ENCODE measurements around the gene NAA60.
"Not testable (repeated sequence)": the region's sequence is repeated elsewhere in the genome, so short reads cannot be mapped to it uniquely, and the experiment has no call there.

NAA60 gene

DNA sequence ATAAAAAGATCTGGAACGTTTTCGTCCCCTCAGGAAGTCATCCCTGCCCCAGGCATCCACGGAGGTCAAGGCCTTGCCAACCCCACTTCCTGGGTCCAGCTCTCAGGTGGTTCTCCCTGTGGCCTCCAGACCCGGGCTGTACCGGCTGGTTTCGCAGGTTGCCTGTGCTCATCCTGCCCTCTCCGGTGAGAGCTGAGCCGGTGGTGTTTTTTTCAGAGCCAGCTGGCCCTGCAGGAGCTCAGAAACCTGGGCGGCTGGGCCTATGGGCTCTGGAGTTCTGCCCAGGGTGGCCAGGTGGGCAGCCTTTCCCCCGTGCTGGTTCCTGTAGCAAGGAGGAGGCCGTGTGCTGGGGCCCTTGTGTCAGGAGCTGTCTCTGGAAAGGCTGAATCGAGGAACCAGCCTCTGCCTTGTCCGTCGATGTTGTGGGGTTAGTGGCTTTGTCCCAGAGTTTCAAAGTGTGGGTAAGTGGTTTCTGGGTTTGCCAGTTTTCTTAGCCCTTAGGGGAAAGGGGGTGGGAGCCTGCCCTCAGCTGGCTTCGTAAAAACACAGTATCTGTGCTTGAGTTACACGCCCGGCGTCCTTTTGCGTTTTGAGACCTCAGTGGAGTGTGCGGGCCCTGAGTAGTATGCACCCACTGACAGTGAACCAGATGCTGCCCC, 28.2 kb downstream of the NAA60 start:
- no peak for TF ChIP-seq POLR2A (IDR thresholded peaks at IDR 0.05; ENCODE audit: low read length)
- TF ChIP-seq GATA1 (IDR thresholded peaks at IDR 0.05; ENCODE audit: low read depth, low read length) = no peak
- DNase-seq = no peak

DNA sequence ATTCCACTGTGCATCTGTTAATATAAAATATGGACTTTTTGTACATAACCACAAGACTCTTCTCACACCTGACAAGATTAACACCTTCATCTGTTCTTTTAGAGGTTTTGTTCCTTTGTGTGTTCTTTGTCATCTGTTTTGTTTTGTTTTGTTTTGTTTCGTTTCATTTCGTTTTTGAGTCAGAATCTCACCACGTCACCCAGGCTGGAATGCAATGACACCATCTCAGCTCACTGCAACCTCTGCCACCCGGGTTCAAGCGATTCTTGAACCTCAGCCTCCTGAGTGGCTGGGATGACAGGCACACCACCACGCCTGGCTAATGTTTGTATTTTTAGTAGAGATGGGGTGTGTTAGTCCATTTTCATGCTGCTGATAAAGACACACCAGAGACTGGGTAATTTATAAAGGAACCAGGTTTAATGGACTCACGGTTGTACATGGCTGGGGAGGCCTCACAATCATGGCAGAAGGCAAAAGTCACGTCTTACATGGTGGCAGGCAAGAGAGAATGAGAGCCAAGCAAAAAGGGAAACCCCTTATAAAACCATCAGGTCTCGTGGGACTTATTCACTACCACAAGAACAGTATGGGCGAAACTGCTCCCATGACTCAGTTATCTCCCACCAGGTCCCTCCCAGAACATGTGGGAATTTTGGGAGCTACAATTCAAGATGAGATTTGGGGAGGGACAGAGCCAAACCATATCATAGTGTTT, 29.6 kb downstream of the NAA60 start:
- DNase-seq = no peak
- TF ChIP-seq GATA1 (IDR thresholded peaks at IDR 0.05; ENCODE audit: low read depth, low read length) (no peak), POLR2A (IDR thresholded peaks at IDR 0.05; ENCODE audit: low read length) (no peak)

DNA sequence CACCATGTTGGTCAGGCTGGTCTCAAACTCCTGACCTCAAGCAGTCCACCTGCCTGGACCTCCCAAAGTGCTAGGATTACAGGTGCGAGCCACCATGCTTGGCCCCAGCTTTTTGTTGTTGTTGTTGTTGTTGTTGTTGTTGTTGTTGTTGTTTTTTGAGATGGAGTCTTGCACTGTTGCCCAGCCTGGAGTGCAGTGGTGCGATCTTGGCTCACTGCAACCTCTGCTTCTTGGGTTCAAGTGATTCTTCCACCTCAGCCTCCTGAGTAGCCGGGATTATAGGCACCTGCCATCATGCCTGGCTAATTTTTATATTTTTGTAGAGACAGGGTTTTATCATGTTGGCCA, 30.1 kb downstream of the NAA60 start:
- DNase-seq = not testable (repeated sequence)

DNA sequence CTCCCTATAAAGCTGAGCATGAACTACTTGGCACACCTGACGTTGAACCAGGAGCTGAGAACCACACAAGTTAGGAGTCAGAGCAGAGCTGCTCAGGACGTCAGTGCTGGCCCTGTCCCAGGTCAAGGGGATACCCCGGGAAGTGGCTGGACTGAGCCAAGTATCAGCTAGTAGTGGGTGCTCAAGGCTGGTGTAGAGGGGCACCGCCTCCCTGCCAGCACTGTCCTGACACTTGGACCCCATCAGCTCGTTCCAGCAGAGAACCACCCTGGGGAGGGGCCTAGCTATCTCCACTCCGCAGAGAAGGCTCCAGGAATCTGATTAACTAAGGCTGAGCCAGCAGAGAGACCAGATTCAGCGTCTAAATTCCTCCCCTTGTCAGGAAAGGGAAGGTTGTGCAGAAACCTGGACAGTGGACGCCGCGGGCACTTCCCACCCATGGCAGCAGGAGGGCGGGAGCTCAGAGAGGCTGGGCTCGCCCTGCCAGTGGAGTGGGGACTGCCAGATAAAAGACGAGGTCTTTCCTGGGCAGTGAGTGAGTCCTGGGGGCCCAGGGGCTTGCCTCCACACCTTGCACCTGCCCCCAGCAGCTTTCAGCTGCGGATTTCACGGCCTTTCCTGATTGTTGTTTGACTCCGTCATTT, 30.8 kb downstream of the NAA60 start:
- TF ChIP-seq POLR2A (IDR thresholded peaks at IDR 0.05; ENCODE audit: low read length) (no peak), GATA1 (IDR thresholded peaks at IDR 0.05; ENCODE audit: low read depth, low read length) (no peak)
- peak; percentile 83 to 89 for DNase-seq

DNA sequence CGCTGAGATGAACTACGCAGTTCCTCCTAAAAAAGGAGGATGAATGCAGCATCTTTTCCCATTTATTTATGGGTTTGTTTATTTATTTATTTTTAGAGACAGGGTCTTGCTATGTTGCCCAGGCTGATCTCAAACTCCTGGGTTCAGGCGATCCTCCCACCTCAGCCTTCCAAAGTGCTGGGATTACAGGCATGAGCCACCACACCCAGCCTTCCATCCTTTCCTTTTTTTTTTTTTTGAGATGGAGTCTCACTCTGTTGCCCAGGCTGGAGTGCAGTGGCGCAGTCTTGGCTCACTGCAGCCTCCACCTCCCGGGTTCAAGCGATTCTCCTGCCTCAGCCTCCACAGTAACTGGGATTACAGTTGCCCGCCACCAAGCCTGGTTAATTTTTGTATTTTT, 31.4 kb downstream of the NAA60 start:
- not testable (repeated sequence) for DNase-seq

DNA sequence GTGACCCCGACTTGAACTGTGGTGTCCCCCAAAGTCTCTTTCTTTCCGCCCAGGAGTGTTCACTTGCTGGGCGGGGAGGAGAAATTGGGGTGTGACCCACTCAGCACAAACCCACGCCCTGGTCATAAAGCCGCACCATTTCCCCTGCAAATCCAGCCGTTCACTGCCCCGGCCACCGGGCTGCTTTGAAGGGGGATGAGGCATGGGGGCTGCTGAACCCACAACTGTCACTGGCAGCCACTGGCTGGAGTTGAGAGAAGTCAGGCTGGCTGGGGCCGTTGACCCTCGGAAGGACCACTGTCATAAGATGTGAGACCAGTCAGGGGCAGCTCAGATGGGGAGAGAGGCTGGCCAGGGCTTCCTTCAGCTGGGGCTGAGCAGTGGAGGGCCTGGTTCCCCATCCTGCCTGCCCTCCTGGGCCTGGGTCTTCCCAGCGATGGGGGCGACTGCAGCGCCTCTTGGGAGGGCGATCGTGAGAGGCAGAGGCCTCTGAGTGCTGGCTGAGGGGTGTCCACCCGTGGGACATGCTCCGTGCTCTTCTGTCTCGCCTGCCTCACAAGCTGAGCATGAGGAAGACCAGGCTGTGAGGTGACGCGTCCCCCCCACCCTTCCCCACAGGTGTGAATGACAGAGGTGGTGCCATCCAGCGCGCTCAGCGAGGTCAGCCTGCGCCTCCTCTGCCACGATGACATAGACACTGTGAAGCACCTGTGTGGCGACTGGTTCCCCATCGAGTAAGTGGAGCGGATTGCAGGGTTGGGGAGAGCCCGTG, 32.3 kb downstream of the NAA60 start:
- DNase-seq = no peak
- no peak for TF ChIP-seq POLR2A (IDR thresholded peaks at IDR 0.05; ENCODE audit: low read length)
- no peak for TF ChIP-seq GATA1 (IDR thresholded peaks at IDR 0.05; ENCODE audit: low read depth, low read length)

DNA sequence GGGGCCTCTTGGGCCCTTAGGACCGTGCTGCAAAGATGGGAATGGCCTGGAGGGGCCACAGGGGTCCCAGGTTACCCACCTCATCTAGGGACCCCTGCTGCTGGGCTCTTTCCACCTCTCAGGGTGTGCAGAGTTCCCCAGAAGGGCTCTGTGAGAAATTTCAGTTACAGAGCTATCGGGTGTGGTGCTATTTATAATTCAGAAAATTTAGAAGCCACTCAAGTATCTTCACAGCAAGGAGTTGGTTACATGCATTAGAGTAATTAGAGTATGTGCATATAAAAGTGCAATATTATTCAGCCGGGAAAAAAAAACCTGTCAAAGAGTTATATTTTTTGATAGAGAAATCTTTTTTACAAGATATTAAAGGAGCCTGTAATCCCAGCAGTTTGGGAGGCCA, 32.9 kb downstream of the NAA60 start:
- DNase-seq = no peak
- no peak for TF ChIP-seq POLR2A (IDR thresholded peaks at IDR 0.05; ENCODE audit: low read length)
- no peak for TF ChIP-seq GATA1 (IDR thresholded peaks at IDR 0.05; ENCODE audit: low read depth, low read length)

DNA sequence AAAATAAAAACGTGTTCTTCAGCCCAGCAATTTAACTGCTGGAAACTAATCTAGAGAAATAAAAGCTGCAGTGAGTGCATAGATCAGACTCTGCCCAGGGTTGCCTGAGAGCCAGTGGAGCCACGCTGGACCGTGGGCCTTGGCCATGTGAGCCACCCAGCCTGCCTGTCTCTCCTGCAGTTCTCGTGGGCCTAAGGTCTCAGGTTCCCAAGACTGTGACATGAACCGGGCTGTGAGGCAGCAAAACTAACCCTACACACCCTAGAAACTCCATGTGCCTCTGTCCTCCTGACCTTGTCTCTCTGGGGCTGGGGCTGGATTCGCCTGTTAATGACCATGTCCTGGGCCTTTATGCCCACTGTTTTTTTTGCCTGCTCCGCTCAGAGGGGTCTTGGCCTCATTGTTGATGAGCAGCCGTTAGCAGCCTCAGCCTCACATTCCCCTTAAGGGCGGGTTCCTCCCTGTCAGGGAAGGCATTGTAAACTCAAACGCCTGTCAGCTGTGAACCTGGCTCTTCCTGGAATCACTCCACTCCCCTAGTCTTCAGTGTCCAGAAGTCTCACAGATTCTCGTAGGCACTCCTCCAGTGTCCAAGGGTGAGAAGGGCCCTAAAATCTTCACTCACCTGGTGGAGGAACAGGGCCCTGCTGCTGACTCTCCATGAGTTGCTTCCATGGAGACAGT, 34.9 kb downstream of the NAA60 start:
- TF ChIP-seq POLR2A (IDR thresholded peaks at IDR 0.05; ENCODE audit: low read length) = no peak
- DNase-seq = no peak

DNA sequence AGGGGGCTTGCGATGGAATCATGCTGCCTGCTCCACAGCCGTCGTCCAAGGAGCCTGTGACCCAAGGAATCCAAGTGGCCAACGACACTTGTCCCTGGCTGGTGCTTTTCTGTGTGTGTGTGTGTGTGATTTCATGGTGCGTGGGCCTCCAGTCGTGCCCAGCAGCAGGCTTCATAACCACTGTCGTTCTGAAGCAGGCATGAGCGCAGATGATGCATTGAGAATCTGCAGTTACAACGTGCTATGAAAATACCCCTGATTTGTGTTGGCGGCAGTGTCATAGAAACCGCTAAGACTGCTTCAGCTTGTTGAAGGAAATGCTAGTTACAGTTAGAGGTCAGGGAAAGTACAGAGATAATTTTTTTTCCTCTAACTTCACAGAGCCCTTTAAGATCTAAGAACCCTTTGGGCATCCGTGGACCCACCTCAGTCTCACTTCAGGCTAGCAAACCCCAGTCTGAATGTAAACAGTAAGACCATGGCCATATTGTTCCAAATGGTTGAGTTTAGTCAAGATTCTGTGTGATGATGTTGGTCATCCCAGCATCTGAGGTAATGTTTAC, 36.3 kb downstream of the NAA60 start:
- DNase-seq = no peak
- TF ChIP-seq GATA1 (IDR thresholded peaks at IDR 0.05; ENCODE audit: low read depth, low read length) = no peak
- no peak for TF ChIP-seq POLR2A (IDR thresholded peaks at IDR 0.05; ENCODE audit: low read length)

DNA sequence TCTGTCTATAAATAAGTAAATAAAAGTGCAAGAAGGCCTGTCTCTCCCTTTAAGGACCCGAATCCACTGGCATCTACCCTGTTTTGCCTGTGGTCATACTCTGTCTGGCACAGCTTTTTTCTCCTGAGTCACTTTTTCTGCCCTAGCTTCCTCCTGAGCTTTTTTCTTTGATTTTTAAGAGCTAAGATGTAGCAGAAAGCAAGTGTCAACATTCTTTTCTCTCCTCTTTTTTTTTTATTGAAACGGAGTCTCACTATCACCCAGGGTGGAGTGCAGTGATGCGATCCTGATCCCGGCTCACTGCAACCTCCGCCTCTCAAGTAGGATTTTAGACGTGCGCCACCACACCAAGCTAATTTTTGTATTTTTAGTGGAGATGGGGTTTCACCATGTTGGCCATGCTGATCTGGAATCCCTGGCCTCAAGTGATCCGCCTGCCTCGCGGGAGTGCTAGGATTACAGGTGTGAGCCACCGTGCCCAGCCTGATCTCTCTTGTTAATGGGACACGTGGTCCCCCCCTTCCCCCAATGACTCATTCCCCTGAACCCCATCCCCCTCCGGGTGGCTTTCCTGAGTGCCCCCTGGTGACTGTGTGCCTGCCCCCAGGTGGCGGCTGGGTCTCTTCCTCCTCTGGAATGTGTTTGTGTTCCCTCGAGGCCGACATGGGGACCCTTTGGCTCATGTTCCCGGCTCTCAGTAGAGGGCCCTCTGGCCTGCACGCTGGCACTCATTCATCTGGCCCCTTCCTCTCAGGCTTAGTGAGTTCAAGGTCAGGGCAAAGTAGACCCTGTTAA, 37.6 kb downstream of the NAA60 start:
- no peak for DNase-seq
- TF ChIP-seq GATA1 (IDR thresholded peaks at IDR 0.05; ENCODE audit: low read depth, low read length) = no peak
- TF ChIP-seq POLR2A (IDR thresholded peaks at IDR 0.05; ENCODE audit: low read length) = no peak

DNA sequence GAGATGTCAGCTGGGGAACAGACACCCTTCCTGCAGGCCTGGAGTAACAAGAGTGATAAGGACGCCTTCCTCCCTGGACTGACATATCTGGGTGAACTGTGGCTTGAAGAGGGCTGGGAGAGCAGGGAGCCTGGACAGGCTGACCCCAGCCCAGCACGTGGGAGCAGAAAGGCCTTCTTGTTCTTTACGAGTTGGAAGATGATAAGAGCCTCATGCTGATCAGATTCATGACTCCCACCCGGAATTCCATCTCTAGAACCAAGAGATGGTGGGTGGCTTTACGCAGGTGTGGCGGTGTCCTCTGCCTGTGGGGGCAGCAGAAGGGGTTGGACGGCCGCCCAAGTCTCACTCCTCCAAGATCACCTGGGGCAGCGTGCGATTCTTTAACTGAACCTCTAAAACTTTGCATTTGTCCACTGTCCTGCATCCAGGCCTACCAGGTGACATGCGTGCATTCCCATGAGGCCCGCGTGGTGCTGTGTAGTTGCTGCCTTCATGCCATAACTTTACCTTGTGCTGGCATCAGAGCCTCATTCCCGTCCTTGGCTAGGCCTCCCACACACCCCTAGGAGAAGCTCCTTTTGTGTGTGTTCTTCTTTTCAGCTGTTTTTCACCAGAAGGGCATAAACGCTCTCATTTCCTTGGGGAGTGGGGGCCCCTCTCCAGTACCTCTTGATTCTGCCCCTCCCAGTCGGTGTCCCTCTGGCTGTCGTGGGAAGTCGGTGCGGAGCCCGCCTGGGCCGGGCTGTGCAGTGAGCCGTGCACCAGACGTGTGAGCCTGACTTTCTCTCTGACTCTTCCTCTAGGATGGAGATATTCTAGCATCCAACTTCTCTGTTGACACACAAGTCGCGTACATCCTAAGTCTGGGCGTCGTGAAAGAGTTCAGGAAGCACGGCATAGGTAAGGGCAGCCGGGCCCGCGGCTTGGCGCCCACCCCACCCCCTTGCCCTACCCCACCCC, 38.5 kb downstream of the NAA60 start:
- no peak for DNase-seq
- no peak for TF ChIP-seq POLR2A (IDR thresholded peaks at IDR 0.05; ENCODE audit: low read length)
- TF ChIP-seq GATA1 (IDR thresholded peaks at IDR 0.05; ENCODE audit: low read depth, low read length) = no peak

DNA sequence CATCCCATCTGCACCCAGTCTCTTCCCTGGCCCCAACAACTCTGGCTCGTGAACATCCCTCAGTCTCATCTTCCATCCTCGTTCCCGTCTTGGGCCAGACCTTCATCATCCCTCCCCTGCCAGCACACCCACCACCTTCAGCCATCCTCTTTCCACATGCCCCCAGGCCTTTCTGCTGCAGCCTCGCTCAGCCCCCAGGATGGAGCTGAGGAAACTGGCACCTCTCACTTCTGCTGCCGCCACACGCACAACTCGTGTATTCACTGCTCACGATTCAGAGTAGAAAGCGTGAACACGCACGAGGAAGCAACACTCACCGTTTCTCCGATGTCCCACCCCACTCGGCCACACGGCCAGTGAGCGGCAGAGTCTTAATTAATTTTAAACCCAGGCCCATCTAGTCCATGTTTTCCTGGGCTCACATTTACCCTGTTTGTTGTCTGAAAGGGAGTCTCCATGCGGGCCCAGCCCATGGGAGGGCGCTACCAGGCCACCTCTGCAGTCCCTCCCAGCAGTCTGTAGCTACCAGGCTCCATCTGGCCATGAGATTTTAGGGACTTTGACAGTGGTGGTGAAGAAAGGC, 39.3 kb downstream of the NAA60 start:
- TF ChIP-seq GATA1 (IDR thresholded peaks at IDR 0.05; ENCODE audit: low read depth, low read length) (no peak), POLR2A (IDR thresholded peaks at IDR 0.05; ENCODE audit: low read length) (no peak)
- DNase-seq = no peak
